ENCODE measurements around the gene CACNA2D4.

CACNA2D4 gene

GRCh38 chr12:1885599-1886245 is 32.7 kb downstream of the CACNA2D4 start:
- DNase-seq: no peak

DNA sequence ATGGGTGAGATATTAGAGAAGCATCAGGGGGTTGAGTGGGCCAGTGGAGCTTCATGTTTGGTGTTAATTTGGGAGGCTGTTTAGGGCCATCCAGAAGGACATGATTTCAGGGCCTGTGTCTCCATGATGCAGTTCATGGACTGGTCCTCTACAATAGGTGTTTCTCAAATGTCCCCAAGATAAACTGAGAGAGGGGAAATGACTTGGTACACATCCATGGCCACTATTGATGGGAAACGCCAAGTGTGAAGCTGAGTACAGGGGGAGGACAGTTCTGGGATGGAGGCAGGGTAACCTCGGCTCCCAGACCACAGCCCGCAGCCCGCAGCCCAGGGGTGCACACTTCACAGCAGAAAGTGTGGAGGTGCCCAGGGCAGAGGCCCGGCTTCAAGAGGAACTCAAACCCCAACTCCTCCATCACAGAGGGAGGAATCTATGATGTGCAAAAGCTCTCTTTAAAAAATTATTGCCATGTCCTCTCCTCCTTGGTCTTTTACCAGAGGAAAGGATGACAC is 33.3 kb downstream of the CACNA2D4 start:
- no peak for DNase-seq

- no peak for DNase-seq
Observed at GRCh38 chr12:1884651-1885050, 33.8 kb downstream of the CACNA2D4 start.

- DNase-seq: peak; percentile 11
Observed at GRCh38 chr12:1883513-1883912, 34.9 kb downstream of the CACNA2D4 start.

DNA sequence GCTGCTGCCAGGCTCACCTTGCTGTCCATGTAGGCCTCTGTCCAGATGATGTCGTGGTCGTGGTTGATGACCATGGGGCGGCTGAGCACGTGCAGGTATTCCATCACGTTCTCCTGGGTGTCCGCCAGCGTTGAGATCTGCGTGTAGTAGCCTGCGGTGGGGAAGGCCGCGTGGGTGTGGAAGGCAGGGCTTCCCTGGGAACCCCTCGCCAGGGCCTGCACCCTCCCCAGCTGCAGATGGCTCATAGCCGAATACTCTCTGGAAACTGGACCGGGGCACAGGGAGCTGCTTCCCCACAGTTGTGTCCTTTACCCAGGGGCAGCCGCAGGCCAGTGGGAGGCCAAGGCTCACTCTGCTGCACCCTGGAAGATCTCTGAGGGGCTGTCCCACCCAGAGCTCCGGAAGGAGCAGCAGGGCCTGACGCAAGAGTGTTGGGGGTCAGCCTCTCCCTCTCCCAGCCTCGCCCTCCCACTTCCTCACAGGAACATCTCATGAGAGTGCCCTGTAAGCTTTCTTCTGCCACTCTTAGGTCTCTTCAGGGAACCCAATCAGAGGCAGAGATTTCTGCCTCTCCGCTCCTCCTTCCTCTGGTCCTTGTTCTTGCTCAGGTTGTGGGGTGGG is 35.5 kb downstream of the CACNA2D4 start:
- DNase-seq: peak; percentile 26

- DNase-seq: peak; percentile 24
Observed at GRCh38 chr12:1882405-1882804, 36.0 kb downstream of the CACNA2D4 start.

GRCh38 chr12:1881936-1882335 is 36.5 kb downstream of the CACNA2D4 start:
- peak; percentile 26 for DNase-seq

GRCh38 chr12:1881301-1881700 is 37.2 kb downstream of the CACNA2D4 start:
- peak; percentile 30 for DNase-seq

GRCh38 chr12:1880876-1881275 is 37.6 kb downstream of the CACNA2D4 start:
- DNase-seq: peak; percentile 43

DNA sequence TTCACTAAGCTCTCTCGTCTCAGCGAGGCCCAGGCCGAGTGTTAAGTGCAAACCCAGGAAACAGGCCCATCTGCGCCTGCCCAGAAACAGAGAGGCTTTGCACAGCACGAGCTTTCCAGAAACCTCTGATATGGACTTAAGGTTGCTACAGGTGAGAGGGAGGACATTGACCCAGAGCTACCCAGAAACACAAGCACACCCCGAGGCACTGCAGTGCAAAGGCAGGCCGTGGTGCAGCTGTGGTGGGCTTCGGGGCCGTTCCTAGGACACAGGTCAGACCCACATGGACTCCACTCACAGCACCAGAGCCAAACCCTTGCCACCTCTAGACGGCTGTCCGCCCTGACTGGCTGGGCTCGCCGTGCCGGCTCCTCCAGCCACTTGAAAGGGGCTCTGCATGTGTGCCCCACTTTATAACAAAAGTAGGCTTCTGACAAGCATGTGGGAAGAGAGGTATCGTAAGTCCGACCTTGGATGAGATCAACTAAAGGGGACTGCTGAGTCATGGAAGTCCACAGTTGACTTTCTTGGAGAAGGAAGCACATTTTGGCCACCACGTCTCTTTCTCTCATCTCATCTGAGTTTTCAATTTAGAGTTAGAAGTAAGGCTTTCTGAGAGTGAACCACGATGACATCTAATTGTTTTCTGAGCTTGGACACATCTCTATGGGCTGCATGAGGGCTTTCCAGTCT is 38.2 kb downstream of the CACNA2D4 start:
- no peak for DNase-seq

DNA sequence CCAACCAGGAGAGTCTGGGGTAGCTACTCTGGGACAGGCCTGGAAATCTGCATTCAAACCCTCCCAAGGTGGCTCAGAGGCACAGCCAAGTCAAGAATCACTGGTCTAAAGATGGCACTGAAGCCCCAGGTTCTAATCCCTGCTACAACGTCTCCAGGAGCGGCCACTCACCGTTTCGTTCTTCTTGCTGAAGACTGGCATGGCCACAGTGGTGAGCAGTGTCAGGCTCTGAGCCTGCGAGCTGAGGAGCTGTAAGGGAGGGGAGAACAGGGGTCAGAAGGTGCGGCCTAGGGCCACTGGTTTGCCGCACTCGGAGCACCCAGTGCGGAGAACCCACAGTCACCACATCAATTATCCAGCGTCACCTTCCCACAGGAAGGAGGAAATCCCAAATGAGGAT is 38.8 kb downstream of the CACNA2D4 start:
- DNase-seq: no peak

DNA sequence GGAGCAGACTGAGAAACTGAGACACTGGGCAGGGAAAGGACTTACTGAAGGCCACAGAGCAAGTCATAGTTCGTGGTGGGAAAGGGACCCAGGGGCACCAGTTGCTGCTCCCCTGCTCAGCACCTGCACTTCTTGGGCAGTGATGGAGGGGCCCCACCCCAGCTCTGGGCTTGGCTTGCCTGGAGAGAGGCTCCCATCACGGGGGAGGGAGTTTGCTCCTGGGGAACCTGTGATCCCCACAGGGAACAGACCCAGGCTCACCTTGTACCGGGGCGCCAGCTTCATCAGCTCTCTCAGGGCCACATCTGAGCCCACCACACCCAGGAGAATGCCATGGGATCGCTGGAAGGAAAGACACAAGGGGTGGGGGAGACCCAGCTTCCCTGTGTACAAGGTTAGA is 39.8 kb downstream of the CACNA2D4 start:
- DNase-seq: peak; percentile 28

GRCh38 chr12:1878214-1878613 is 40.2 kb downstream of the CACNA2D4 start:
- peak; percentile 15 for DNase-seq

DNA sequence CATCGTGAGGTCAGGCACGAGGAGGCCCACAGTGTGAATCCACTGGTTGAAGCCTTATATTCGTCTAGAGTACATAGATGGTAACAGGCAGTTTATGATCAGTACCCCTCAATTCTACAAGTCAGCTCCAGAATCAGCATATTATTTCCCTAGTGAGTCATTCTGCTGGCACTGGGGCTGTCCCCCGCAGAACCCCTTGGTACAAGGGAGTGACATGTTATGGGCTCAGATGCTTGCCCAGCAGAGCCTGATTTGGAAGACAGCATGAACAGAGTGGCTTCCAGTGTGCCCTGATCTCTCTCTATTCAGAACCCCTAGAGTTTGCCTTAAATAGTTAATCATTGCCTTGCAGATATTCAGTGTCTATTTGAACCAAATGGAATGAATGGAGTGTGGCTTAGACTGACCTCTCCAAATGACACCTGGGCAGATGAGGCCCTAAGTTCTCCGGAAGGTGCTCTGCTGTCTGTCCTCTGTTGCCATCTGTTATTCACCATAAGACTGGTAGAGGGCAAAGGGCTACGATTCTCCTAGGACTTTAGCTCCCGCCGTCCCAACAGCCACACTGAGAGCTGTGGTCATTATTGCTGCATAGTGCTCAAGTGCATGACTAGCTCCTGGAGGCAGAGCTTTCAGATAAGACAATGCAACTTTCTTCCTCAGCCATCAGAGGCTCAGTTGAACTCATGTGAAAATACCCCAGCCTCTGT is 41.1 kb downstream of the CACNA2D4 start:
- peak; percentile 41 for DNase-seq

GRCh38 chr12:1876086-1876485 is 42.4 kb downstream of the CACNA2D4 start:
- DNase-seq: no peak

DNA sequence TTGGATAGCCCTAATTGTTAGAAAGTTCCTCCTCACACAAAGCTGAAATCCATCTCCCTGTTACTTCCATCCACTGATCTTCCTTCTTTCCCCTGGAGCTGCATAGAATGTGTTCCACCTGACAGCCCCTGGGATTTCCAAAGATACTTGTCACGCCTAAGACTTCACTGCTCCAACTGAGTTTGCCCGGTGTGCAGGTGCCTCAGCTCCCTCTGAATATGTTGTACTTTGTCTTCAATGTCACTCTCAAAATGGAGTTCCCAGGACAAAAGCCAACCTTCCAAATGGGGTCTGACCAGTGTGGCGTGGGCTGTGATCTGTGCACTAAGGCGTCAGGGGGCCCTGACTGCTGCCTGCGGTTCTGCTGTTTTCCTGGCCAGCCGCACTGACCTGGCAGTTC is 42.8 kb downstream of the CACNA2D4 start:
- DNase-seq: no peak

DNA sequence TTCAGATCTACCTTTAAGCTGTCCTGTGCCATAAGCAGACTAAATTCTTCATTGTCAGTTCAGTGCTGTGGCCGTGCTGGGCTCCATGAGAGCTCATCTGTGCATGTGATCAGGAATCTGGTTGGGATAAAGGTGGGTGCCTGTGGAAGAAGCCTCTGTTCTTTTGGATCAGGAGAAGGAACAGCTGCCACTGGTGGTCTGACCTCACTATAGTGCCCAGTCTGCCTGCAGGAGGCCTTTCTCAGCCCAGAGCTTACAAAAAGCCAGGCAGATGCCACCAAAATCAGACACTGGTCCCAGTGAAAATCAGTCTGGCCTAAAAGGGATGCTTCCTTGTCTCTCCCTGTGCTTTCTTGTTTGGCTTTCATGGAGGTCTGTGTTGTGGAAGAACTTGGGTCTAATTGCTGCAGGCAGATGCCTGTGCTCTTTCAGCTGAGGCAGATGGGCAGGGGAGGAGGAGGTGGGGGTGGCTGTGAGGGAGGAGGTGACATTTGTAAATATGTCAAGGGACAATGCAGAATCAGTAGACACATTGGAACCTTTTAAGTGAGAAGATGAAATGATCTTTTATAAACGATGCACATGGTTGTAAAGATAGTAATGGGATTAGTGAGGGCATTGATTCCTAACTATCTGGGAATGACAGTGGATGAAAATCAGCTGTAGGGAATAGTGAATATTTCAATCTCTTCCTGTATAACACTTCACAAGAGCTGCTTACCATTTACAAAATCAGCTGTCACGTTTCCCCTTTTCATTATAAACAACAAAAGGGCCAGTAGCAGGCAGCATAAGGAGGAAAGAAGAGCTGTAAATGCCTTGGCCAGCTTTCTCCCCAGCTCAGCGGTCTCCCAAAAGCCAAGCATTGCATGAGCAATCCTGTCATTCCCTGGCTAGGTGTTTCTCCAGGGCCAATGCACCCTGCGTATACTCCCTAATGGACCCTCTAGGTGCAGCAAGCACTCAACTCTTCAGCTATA is 44.6 kb downstream of the CACNA2D4 start:
- DNase-seq: peak; percentile 17

DNA sequence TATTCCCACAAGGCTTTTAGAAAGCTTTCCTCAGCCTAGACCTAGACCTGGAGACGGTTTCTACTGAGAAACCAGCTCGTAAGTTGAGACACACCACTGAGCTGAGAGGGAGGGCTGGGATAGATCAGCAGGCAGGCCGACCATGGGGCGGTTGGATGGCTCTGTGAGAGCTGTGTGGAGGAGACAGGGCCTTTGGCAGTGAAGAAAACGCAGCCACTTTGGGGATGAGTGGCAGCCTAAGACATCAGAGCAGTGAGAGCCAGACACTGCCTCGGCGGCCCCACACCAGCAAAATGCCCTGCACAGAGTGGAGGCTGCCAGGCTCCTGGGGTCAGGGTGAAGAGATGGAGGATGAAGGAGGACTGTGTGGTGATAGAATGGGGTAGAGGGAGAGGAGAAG is 46.0 kb downstream of the CACNA2D4 start:
- peak; percentile 9 for DNase-seq

- peak; percentile 26 for DNase-seq
Observed at GRCh38 chr12:1872001-1872400, 46.5 kb downstream of the CACNA2D4 start.

DNA sequence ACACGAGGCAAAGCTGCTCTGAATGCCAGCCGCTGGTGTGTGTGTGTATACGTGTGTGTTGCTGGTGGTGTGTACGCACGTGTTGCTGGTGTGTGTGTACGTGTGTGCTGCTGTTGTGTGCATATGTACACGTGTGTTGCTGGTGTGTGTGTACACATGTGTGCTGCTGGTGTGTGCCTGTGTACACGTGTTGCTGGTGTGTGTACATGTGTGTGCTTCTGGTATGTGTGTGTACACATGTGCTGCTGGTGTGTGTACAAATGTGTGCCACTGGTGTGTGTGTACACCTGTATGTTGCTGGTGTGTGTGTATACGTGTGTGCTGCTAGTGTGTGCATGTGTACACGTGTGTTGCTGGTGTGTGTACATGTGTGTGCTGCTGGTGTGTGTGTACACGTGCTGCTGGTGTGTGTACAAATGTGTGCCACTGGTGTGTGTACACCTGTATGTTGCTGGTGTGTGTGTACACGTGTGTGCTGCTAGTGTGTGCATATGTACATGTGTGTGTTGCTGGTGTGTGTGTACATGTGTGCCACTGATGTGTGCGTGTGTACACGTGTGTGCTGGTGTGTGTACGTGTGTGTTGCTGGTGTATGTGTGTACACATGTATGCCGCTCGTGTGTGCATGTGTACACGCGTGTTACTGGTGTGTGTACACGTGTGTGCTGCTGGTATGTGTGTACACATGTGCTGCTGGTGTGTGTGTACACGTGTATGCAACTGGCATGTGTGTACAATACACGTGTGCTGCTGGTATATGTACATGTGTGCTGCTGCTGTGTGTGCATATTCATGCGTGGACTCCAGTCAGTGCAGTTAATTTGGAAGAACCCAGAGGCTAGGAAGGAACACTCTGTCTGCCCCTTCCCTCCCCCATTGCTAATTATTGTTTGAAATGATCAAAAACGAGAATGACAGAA is 47.2 kb downstream of the CACNA2D4 start:
- peak; percentile 24 for DNase-seq

DNA sequence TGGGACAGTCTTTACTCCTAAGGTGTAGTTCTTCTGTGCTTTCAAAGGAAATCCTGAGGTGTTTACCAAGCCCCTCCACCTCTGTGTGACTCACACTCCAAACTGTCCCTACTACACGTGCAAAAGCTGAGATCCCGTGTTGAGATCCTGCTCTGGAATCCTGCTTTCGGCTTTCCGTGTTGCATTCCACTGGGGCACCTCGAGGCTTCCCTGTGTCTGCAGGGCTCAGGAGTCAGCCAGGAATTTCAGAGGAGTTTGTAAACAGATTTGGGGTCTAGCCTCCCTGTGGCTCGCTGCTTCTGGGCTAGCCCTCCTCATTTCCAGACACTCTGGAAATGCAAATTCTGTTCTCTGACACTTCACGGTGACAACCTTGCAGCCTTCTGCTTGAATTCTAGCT is 48.4 kb downstream of the CACNA2D4 start:
- DNase-seq: no peak
